ENCODE data around the gene ZNF491.

ZNF491 gene

DNA sequence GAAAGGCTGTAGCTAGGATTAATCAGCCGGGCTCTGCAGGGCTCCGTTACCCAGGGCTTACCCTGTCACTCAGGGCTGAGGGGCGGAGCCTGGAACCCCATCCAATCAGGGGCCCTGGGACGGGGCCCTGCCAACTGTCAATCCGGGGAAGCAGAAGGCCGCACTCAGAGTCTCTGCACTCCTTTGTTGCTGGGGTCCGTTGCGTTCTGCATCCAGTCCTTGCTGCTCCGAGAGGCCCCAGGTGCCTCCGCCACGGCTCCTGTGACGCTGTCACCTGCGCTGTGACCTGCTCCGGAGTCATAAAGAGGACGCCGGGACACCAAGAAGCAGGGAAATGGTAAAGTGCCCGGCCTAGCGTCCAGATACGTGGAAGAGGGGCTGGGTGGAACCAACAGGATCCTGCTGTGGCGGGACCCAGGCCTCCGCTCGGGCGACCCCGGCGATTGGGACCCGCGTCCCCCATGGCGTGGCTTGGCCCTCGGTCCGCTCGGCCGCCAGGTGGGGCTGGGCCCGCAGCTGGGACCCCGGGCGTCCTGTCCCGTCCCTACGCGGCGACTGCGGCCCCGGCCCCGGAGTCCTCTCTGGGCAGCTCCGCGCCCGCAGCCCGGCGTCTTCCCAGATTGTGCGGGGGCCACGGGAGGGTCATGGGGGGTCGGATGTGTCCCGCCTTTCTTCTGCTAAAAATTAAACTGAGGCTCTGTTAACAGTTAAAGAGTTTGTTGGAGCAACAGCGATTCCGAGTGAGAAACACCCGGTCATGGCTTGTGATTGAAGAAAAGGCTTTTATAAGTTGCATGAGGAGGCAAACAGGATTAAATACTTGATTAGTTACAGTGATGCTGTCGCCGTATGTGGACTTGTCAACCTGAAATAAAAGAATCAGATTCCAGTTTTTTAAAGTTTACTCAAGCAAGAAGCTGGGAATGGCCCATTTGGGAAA is at the start of gene ZNF491:
Gene ZNF491 (plus strand): TSS at position 133 of the 940 bp plus-strand sequence. CDS start 7,431 bp downstream, outside the sequence.
- Histone ChIP-seq H3K27me3 (ENCODE audit: control insufficient read depth in 1 of 2, insufficient read depth in 2 of 2, low read length in 2 of 2) (no peaks in the 10 kb centered on the region), H3K27ac (ENCODE audit: low read depth, low read length) (peak within 1 kb of the TSS; percentile 85), H3K4me3 (ENCODE audit: low read depth in 1 of 2, low read length in 2 of 2) (peak within 1 kb of the TSS; percentile 84 to 90), H3K4me1 (ENCODE audit: control insufficient read depth in 1 of 2, insufficient read depth in 2 of 2, low read length in 2 of 2) (peaks cover 9 to 17% of the 10 kb centered on the region in 2 donors), H3K9me3 (ENCODE audit: control insufficient read depth in 1 of 2, low read length in 2 of 2) (no peaks in the 10 kb centered on the region), H3K36me3 (ENCODE audit: control insufficient read depth in 1 of 2, insufficient read depth in 2 of 2, low read length in 2 of 2) (no peaks in the 10 kb centered on the region), H3K9ac (ENCODE audit: low read depth in 1 of 2, low read length in 2 of 2) (peak within 1 kb of the TSS; percentile 66 to 80)

DNA sequence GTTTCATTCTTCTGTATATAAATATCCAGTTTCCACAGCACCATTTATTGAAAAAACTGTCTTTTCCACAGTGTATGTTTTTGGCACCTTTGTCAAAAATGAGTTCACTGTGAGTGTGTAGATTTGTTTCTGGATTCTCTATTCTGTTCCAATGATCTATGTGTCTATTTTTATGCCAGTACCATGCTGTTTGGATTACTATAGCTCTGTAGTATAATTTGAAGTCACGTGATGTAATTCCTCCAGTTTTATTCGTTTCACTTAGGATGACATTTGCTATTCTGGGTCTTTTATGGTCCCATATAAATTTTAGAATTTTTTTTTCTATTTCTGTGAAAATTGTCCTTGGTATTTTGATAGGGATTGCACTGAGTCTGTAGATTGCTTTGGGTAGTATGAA is 48.6 kb upstream of the ZNF491 start:
- no peaks in the 10 kb centered on the region for H3K27me3 ChIP-seq (ENCODE audit: control insufficient read depth in 1 of 2, insufficient read depth in 2 of 2, low read length in 2 of 2)
- no peak overlapping the region for H3K9ac ChIP-seq (ENCODE audit: low read depth in 1 of 2, low read length in 2 of 2)
- H3K4me3 ChIP-seq (ENCODE audit: low read depth in 1 of 2, low read length in 2 of 2) = no peak overlapping the region
- no peak overlapping the region for H3K27ac ChIP-seq (ENCODE audit: low read depth, low read length)
- H3K36me3 ChIP-seq (ENCODE audit: control insufficient read depth in 1 of 2, insufficient read depth in 2 of 2, low read length in 2 of 2) = no peaks in the 10 kb centered on the region
- H3K4me1 ChIP-seq (ENCODE audit: control insufficient read depth in 1 of 2, insufficient read depth in 2 of 2, low read length in 2 of 2) = no peaks in the 10 kb centered on the region
- H3K9me3 ChIP-seq (ENCODE audit: control insufficient read depth in 1 of 2, low read length in 2 of 2) = peaks cover 0 to 14% of the 10 kb centered on the region in 2 donors

DNA sequence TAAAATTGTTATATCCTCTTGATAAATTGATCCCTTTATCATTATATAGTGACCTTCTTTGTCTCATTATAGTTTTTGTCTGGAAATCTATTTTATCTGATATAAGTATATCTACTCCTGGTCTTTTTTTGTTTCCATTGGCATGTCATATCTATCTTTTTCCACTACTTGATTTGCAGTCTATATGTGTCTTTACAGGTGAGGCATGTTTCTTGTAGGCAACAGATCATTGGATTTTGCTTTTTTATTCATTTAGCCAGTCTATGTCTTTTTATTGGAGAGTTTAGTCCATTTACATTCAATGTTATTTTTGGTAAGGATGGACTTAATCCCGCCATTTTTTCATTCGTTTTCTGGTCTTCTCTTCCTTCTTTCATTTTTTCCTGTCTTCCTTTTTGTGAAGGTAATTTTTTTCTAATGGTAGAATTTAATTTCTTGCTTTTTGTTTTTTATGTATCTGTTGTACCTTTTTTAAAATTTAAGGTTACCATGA is 46.0 kb upstream of the ZNF491 start:
- Histone ChIP-seq H3K36me3 (ENCODE audit: control insufficient read depth in 1 of 2, insufficient read depth in 2 of 2, low read length in 2 of 2) (no peaks in the 10 kb centered on the region), H3K4me1 (ENCODE audit: control insufficient read depth in 1 of 2, insufficient read depth in 2 of 2, low read length in 2 of 2) (no peaks in the 10 kb centered on the region), H3K9ac (ENCODE audit: low read depth in 1 of 2, low read length in 2 of 2) (no peak overlapping the region), H3K4me3 (ENCODE audit: low read depth in 1 of 2, low read length in 2 of 2) (no peak overlapping the region), H3K27me3 (ENCODE audit: control insufficient read depth in 1 of 2, insufficient read depth in 2 of 2, low read length in 2 of 2) (no peaks in the 10 kb centered on the region), H3K27ac (ENCODE audit: low read depth, low read length) (no peak overlapping the region), H3K9me3 (ENCODE audit: control insufficient read depth in 1 of 2, low read length in 2 of 2) (peaks cover 9 to 16% of the 10 kb centered on the region in 2 donors)

DNA sequence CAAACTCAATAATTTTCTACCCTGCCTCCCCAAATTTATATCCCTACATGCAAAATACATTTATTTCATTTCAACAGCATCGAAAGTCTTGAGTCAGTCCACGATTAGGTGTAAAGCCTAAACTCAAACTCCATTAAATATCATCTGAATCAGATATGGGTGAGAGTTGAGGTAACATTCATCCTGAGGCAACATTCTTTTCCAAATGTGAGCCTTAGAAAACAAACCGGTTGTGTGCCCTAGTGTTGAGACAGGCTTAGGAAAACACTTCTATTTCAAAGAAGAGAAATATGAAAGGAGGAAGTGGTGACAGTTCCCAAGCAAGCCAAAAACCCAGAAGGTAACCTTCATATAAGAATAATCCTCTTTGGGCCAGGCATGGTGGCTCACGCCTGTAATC is 43.7 kb upstream of the ZNF491 start:
- Histone ChIP-seq H3K9me3 (ENCODE audit: control insufficient read depth in 1 of 2, low read length in 2 of 2) (peaks cover 10 to 11% of the 10 kb centered on the region in 2 donors), H3K9ac (ENCODE audit: low read depth in 1 of 2, low read length in 2 of 2) (no peak overlapping the region)

DNA sequence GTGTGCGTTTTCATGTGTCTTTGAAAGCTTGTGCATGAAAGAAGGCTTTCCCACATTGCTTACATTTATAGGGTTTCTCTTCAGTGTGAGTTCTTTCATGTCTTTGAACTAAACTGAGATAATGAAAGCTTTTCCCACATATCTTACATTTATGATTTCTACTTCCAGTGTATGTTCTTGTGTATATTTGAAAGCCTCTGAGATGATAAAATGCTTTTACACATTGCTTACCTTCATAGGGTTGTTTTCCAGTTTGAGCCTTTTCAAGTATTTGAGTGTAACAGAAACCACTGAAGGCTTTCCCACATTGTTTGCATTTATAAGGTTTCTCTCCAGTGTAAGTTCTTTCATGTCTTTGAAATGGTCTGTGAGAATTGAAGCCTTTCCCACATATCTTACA is 41.4 kb upstream of the ZNF491 start:
- Histone ChIP-seq H3K27ac (ENCODE audit: low read depth, low read length) (no peak overlapping the region), H3K4me3 (ENCODE audit: low read depth in 1 of 2, low read length in 2 of 2) (no peak overlapping the region), H3K4me1 (ENCODE audit: control insufficient read depth in 1 of 2, insufficient read depth in 2 of 2, low read length in 2 of 2) (no peaks in the 10 kb centered on the region), H3K9me3 (ENCODE audit: control insufficient read depth in 1 of 2, low read length in 2 of 2) (peaks cover 8 to 11% of the 10 kb centered on the region in 2 donors), H3K9ac (ENCODE audit: low read depth in 1 of 2, low read length in 2 of 2) (no peak overlapping the region), H3K36me3 (ENCODE audit: control insufficient read depth in 1 of 2, insufficient read depth in 2 of 2, low read length in 2 of 2) (no peaks in the 10 kb centered on the region), H3K27me3 (ENCODE audit: control insufficient read depth in 1 of 2, insufficient read depth in 2 of 2, low read length in 2 of 2) (no peaks in the 10 kb centered on the region)

More for the DNA sequence above, 43.7 kb upstream of the ZNF491 start:
- no peaks in the 10 kb centered on the region for H3K36me3 ChIP-seq (ENCODE audit: control insufficient read depth in 1 of 2, insufficient read depth in 2 of 2, low read length in 2 of 2)
- no peaks in the 10 kb centered on the region for H3K27me3 ChIP-seq (ENCODE audit: control insufficient read depth in 1 of 2, insufficient read depth in 2 of 2, low read length in 2 of 2)
- H3K4me3 ChIP-seq (ENCODE audit: low read depth in 1 of 2, low read length in 2 of 2) = no peak overlapping the region
- no peak overlapping the region for H3K27ac ChIP-seq (ENCODE audit: low read depth, low read length)
- no peaks in the 10 kb centered on the region for H3K4me1 ChIP-seq (ENCODE audit: control insufficient read depth in 1 of 2, insufficient read depth in 2 of 2, low read length in 2 of 2)

DNA sequence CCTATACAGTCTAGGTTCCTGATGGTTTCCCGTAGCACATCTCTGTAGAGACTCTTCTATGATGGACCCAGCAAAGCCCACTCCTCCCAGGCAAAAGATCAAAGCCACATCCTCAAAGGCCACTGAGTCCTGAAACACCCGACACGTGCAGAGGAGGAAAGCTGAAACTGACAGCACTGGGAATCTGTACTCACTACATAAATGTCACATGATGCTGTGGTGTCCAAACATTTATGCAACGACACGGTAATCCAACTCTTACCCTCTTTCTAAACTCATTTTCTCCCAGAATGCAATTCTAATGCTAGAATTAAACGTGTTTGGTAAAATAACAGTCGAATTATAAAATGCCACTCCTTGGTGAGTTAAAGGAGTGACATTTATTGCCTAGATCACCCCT is 38.5 kb upstream of the ZNF491 start:
- Histone ChIP-seq H3K27me3 (ENCODE audit: control insufficient read depth in 1 of 2, insufficient read depth in 2 of 2, low read length in 2 of 2) (no peaks in the 10 kb centered on the region), H3K9me3 (ENCODE audit: control insufficient read depth in 1 of 2, low read length in 2 of 2) (peaks cover 7 to 11% of the 10 kb centered on the region in 2 donors), H3K4me3 (ENCODE audit: low read depth in 1 of 2, low read length in 2 of 2) (no peak overlapping the region), H3K4me1 (ENCODE audit: control insufficient read depth in 1 of 2, insufficient read depth in 2 of 2, low read length in 2 of 2) (no peaks in the 10 kb centered on the region), H3K27ac (ENCODE audit: low read depth, low read length) (no peak overlapping the region), H3K36me3 (ENCODE audit: control insufficient read depth in 1 of 2, insufficient read depth in 2 of 2, low read length in 2 of 2) (no peaks in the 10 kb centered on the region), H3K9ac (ENCODE audit: low read depth in 1 of 2, low read length in 2 of 2) (no peak overlapping the region)

DNA sequence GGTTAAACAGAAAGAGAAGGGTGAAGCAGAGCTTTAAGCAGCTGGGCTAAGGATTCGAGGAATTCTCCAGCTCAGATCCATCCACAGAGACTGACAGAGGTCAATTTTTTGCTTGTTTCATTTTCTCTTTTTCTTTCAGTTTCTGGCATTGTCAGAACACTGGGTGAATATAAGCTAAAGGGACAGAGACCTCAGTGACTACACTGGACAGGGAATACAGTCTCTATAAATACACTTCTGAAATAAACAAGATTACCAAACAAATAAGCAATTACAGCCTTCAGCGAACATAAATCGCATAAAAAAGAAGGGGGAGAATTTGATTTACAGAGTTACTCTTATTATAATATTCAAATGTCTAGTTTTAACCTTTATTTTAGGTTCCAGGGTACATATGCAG is 35.2 kb upstream of the ZNF491 start:
- H3K36me3 ChIP-seq (ENCODE audit: control insufficient read depth in 1 of 2, insufficient read depth in 2 of 2, low read length in 2 of 2) = no peaks in the 10 kb centered on the region
- H3K27me3 ChIP-seq (ENCODE audit: control insufficient read depth in 1 of 2, insufficient read depth in 2 of 2, low read length in 2 of 2) = no peaks in the 10 kb centered on the region
- H3K4me1 ChIP-seq (ENCODE audit: control insufficient read depth in 1 of 2, insufficient read depth in 2 of 2, low read length in 2 of 2) = peaks cover 4 to 8% of the 10 kb centered on the region in 2 donors
- H3K9me3 ChIP-seq (ENCODE audit: control insufficient read depth in 1 of 2, low read length in 2 of 2) = no peaks in the 10 kb centered on the region
- no peak overlapping the region for H3K9ac ChIP-seq (ENCODE audit: low read depth in 1 of 2, low read length in 2 of 2)
- H3K27ac ChIP-seq (ENCODE audit: low read depth, low read length) = no peak overlapping the region
- no peak overlapping the region for H3K4me3 ChIP-seq (ENCODE audit: low read depth in 1 of 2, low read length in 2 of 2)

DNA sequence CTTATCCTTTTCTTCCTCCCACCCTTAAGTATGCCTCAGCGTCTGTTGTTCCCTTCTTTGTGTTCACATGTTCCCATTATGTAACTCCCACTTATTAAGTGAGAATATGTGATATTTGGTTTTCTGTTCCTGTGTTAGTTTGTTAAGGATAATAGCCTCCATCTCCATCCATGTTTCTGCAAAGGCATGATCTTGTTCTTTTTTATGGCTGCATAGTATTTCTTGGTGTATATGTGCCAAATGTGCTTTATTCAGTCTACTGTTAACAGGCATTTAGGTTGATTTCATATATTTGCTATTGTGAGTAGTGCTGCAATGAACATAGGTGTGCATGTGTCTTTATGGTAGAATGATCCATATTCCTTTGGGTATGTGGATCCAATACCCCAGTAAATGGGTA is 34.7 kb upstream of the ZNF491 start:
- Histone ChIP-seq H3K27me3 (ENCODE audit: control insufficient read depth in 1 of 2, insufficient read depth in 2 of 2, low read length in 2 of 2) (no peaks in the 10 kb centered on the region), H3K9ac (ENCODE audit: low read depth in 1 of 2, low read length in 2 of 2) (no peak overlapping the region), H3K4me1 (ENCODE audit: control insufficient read depth in 1 of 2, insufficient read depth in 2 of 2, low read length in 2 of 2) (peaks cover 5 to 11% of the 10 kb centered on the region in 2 donors), H3K4me3 (ENCODE audit: low read depth in 1 of 2, low read length in 2 of 2) (no peak overlapping the region), H3K9me3 (ENCODE audit: control insufficient read depth in 1 of 2, low read length in 2 of 2) (no peaks in the 10 kb centered on the region), H3K36me3 (ENCODE audit: control insufficient read depth in 1 of 2, insufficient read depth in 2 of 2, low read length in 2 of 2) (no peaks in the 10 kb centered on the region), H3K27ac (ENCODE audit: low read depth, low read length) (no peak overlapping the region)

DNA sequence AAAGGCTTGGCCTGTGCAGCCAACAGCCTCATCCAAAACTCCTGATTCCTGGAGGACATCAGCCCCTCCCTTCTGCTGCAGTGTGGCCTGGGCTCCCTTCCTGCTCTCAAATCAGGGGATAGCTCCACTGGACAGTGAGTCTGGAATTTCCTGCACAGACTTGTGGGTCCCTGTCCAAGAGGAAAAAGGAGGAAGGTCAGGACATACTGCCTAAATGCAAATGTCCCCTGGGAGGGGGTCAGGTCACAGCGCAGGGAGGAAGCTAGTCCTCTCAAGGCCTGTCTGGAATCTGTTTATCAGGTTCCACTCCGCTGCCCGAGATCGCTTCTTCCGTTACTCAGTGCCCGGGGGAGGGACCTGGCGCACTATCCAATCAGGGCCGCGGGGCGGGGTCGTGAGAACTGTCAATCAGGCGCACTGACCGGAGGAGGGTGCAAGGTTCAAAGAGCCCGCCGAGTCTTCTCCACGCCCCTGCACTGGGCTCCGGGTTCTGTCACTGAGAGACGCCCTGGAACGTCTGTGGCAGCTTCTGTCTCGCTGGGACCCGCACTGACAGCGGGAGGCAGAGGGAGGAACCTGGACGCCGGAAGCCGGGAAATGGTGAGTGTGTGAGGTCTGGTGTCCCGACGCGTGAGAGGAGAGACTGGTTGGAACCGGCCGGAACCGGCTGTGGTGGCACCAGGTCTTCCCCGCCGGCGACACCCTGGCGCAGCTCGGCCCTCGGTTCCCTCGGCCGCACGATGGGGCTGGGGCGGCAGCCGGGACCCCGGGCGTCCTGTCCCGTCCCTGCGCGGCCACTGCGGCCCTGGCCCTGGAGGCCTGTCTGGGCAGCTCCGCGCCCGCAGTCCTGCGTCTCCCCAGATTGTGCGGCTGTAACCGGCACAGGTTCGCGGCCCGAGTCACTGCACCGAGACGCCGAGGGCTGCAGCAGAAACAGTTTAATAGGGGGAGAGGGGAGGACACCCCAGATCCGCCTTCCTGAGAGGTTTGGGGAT is 31.4 kb upstream of the ZNF491 start, which contains the start of gene ZNF441:
Gene ZNF441 (plus strand): TSS at position 404 of the 995 bp plus-strand sequence. CDS start 194 bp downstream, at position 598.
- Histone ChIP-seq H3K27me3 (ENCODE audit: control insufficient read depth in 1 of 2, insufficient read depth in 2 of 2, low read length in 2 of 2) (no peaks in the 10 kb centered on the region), H3K4me3 (ENCODE audit: low read depth in 1 of 2, low read length in 2 of 2) (peak within 1 kb of the TSS; percentile 73 to 89), H3K27ac (ENCODE audit: low read depth, low read length) (peak within 1 kb of the TSS; percentile 80), H3K9me3 (ENCODE audit: control insufficient read depth in 1 of 2, low read length in 2 of 2) (peaks cover 0 to 7% of the 10 kb centered on the region in 2 donors), H3K9ac (ENCODE audit: low read depth in 1 of 2, low read length in 2 of 2) (peak within 1 kb of the TSS; percentile 71 to 88), H3K36me3 (ENCODE audit: control insufficient read depth in 1 of 2, insufficient read depth in 2 of 2, low read length in 2 of 2) (no peaks in the 10 kb centered on the region), H3K4me1 (ENCODE audit: control insufficient read depth in 1 of 2, insufficient read depth in 2 of 2, low read length in 2 of 2) (peaks cover 5 to 11% of the 10 kb centered on the region in 2 donors)
